GM12878 (cell line): ENCODE measurements around the gene PARP1. TPM values are rescaled to one million over a fixed set of nuclear protein-coding genes. Genes with fewer than 3 reads are reported as not detected.

Experiments used
- ATAC-seq: fragments of 200-7000 bp; cut with Tn5 transposase; 3 replicates; pipeline ENCODE4 v1.9.1; 2020; ENCODE audit warnings: mild to moderate bottlenecking, moderate library complexity
- BruUV-seq: library from RNA; stranded (reverse); fragments of 400-500 nt; replicated peaks from 2 replicates; lab custom pipeline; 2021; lab: Mats Ljungman, UMichigan
- CTCF ChIA-PET: fragments of 300-600 bp; sonication (Branson Sonifier 250); formaldehyde crosslinking; extraction: SDS; loops from one replicate; lab custom pipeline; 2021; ENCODE audit warnings: inconsistent platforms; lab: Yijun Ruan, JAX
- POLR2A ChIA-PET: fragments of 350-600 bp; formaldehyde crosslinking; extraction: SDS; loops from one replicate; lab custom pipeline; 2021; ENCODE audit warnings: inconsistent platforms; lab: Charles Lee
- RAD21 ChIA-PET: fragments of 300-600 bp; sonication (Branson Sonifier 250); formaldehyde crosslinking; loops from one replicate; lab custom pipeline; 2023; ENCODE audit warnings: antibody characterized with exemption; ENCODE audit not compliant: unreplicated experiment; lab: Charles Lee
- SMC1A ChIA-PET: fragments of 300-600 bp; sonication (Branson Sonifier 250); formaldehyde crosslinking; loops from one replicate; lab custom pipeline; 2023; ENCODE audit not compliant: unreplicated experiment, uncharacterized antibody; lab: Charles Lee
- DNase-seq: peaks from one replicate; pipeline ENCODE4 v3.0.0-alpha.2; 2011; ENCODE audit warnings: low read depth, low spot score
- FAIRE-seq: peaks from 3 replicates; lab custom pipeline; 2011; peaks lifted over from hg19 to GRCh38; lab: Jason Lieb, UNC
- H2AFZ ChIP-seq: 2 replicates; pipeline ENCODE4 v1.6.0; 2011; ENCODE audit warnings: low read depth, low read length, control low read depth; ENCODE audit not compliant: control insufficient read depth
- H3K27ac ChIP-seq: 2 replicates; pipeline ENCODE4 v1.5.1; 2011; ENCODE audit warnings: control low read depth; ENCODE audit not compliant: control insufficient read depth, insufficient read depth
- H3K27me3 ChIP-seq, 2 experiments: replicated peaks in 1 of 2; 2 replicates each; pipeline versions ENCODE4 v1.6.0 to v1.6.1; 2011; ENCODE audit warnings: low read length in 1 of 2; ENCODE audit not compliant: control insufficient read depth in 2 of 2, insufficient read depth in 2 of 2
- H3K36me3 ChIP-seq, 2 experiments: 2 replicates each; pipeline ENCODE4 v1.5.1; 2011; ENCODE audit warnings: low read length in 1 of 2; ENCODE audit not compliant: control insufficient read depth in 2 of 2, insufficient read depth in 2 of 2
- H3K4me1 ChIP-seq: 2 replicates; pipeline ENCODE4 v1.6.1; 2011; ENCODE audit warnings: mild to moderate bottlenecking, low read length, moderate library complexity, mixed read lengths; ENCODE audit not compliant: control insufficient read depth, insufficient read depth
- H3K4me2 ChIP-seq: 2 replicates; pipeline ENCODE4 v1.6.0; 2011; ENCODE audit warnings: control low read depth; ENCODE audit not compliant: control insufficient read depth, insufficient read depth
- H3K4me3 ChIP-seq: fragments of 200-600 bp; sonication (generic); 2 replicates; pipeline ENCODE4 v1.5.1; 2016
- H3K79me2 ChIP-seq: 2 replicates; pipeline ENCODE4 v1.6.0; 2011; ENCODE audit warnings: low read length; ENCODE audit not compliant: control insufficient read depth, insufficient read depth
- H3K9ac ChIP-seq: 2 replicates; pipeline ENCODE4 v1.8.0; 2011; ENCODE audit warnings: low read length, control low read depth, mixed read lengths; ENCODE audit not compliant: control insufficient read depth, insufficient read depth
- H3K9me3 ChIP-seq: replicated peaks from 3 replicates; pipeline ENCODE4 v1.5.1; 2011; ENCODE audit warnings: mild to moderate bottlenecking, low read length; ENCODE audit not compliant: control insufficient read depth, insufficient read depth
- H4K20me1 ChIP-seq: 2 replicates; pipeline ENCODE4 v1.6.0; 2011; ENCODE audit not compliant: control insufficient read depth, insufficient read depth
- POU2F2 ChIP-seq: IDR thresholded peaks from 3 replicates; pipeline ENCODE4 v1.6.1; 2011; ENCODE audit warnings: low read depth, mild to moderate bottlenecking, low read length, borderline replicate concordance
- RAD21 ChIP-seq: IDR thresholded peaks from 2 replicates; pipeline ENCODE4 v1.6.1; 2011; ENCODE audit warnings: mild to moderate bottlenecking, low read depth, low read length, moderate library complexity; ENCODE audit not compliant: insufficient read depth
- WGBS: methylation state at CpG from one replicate; pipeline ENCODE4 v1.1.6; 2016; ENCODE audit warnings: low lambda C conversion rate; ENCODE audit not compliant: insufficient replicate concordance, insufficient coverage; ENCODE audit errors: missing lambda C conversion rate; 5-methylcytosine and 5-hydroxymethylcytosine counted together
- in situ Hi-C: fragments of 300-500 bp; cut with MboI; formaldehyde crosslinking; loops from 9 replicates; pipeline ENCODE4 v1.14.3; 2018; ENCODE audit warnings: mixed read lengths
- intact Hi-C: fragments of 100-400 bp; cut with micrococcal nuclease; formaldehyde crosslinking; loops from one replicate; pipeline ENCODE4 v1.14.2; 2022; ENCODE audit not compliant: unreplicated experiment
- polyA plus RNA-seq, 11 experiments: library from polyadenylated mRNA; depleted of rRNA in 4 of 11; unstranded in 6 of 11; stranded (reverse) in 5 of 11; fragments of >200 nt; fragmentation: Nextera tagmentation in 4 of 11; fragmentation: Illumina TruSeq in 1 of 11; extraction: Ambion mirVana in 4 of 11; extraction: Trizol in 1 of 11; gene quantifications; 1 replicate in 1 of 11; 2 replicates in 10 of 11; pipeline versions ENCODE4 v1.2.1 to v1.2.3, GENCODE V29; 2011 to 2016; ENCODE audit warnings: inconsistent platforms in 2 of 11, missing spikeins in 2 of 11, low read depth in 1 of 11
- total RNA-seq, 4 experiments: library from RNA; depleted of rRNA in 3 of 4; stranded (reverse); fragments of >200 nt in 3 of 4; fragmentation: Illumina TruSeq in 1 of 4; extraction: Trizol in 1 of 4; gene quantifications; 2 replicates each; pipeline versions ENCODE4 v1.2.1 to v1.2.3, GENCODE V29; 2013 to 2021

Gene PARP1
- total and polyA plus RNA-seq, 10 of the 15 experiments (the other 5 are each of a cell fraction or from before 2014, with no cell fraction given): 113 to 287 (median 265) TPM

DNA sequence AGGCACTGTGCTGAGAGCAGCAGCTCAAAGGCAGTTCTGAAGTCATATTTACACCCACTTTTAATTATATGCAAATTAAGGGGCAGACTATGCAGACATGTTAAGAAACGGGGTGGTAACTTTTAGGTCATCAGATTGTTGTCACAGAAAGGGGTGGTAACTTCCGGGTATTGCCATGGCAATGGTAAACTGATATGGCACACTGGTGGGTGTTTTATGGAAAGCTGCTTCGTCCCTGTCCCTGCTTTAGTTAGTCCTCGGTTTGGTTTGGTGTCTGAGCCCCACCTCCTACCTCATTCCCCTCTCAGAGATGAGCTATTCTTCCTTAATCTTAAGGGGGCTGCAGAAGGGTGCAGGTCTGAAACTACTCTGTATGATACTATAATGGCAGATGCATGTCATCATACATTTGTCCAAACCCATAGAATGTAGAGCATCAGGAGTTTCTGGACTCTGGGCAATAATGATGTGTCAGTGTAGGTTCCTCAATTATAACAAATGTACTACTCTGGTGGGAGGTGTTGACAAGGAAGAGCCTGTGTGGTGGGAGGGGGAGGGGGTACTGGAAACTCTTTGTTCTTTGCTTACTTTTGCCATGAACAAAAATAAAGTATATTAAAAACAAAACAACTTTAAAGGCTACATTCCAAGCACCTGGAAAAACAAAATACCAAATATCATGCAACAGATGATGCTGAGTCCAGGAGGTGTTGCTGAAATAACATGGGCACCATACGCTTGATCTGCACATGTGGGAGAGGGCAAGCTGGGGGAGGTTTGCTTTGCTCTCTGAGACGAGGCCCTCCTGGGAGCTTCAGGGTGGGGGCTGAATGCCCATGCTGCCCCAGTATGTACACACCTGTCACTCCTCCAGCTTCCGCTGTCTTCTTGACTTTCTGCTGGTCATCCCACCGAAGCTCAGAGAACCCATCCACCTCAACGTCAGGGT lies 6.3 kb downstream of the PARP1 start:
- CTCF ChIA-PET: interaction anchor here (0.8 to 1.6 kb wide), 3 partner anchors 39 to 276 kb away, joined by 3 to 6 read pairs (median 3); no protein-coding TSS in a partner anchor
- TF ChIP-seq POU2F2 (peak; percentile 42; the same call in 1 of the 3 replicates), RAD21 (no peak)
- WGBS: 63% methylated on average over 9 of the region's 9 CpGs
- no peak overlapping the region for H3K9ac ChIP-seq
- no peaks in the 10 kb centered on the region for H3K27me3 ChIP-seq
- DNase-seq (no peak), ATAC-seq (peak; percentile 11), FAIRE-seq (no peak)
- H3K4me1 ChIP-seq: peaks cover 22% of the 10 kb centered on the region
- H3K27ac ChIP-seq: no peak overlapping the region
- RAD21 ChIA-PET: no interaction called here
- no peaks in the 10 kb centered on the region for H3K9me3 ChIP-seq
- peaks cover 72% of the 10 kb centered on the region for H3K79me2 ChIP-seq
- in situ Hi-C loops: no loop called here
- H2AFZ ChIP-seq: no peak overlapping the region
- H3K4me2 ChIP-seq: no peak overlapping the region
- SMC1A ChIA-PET: interaction anchor here (1.3 to 2.3 kb wide), 3 partner anchors 9 to 123 kb away, joined by 4 to 6 read pairs (median 4); no protein-coding TSS in a partner anchor
- H3K4me3 ChIP-seq: no peak overlapping the region
- POLR2A ChIA-PET: interaction anchor here (0.6 to 1.0 kb wide), 3 partner anchors 15 to 298 kb away, joined by 3 to 4 read pairs (median 3); no protein-coding TSS in a partner anchor
- BruUV-seq: no TSS peak
- intact Hi-C loops: loop anchor here (10.0 kb wide), 1 partner anchor 333 kb away; the partner anchor contains the start of gene ITPKB
- H3K36me3 ChIP-seq: peaks cover 15 to 22% of the 10 kb centered on the region in 2 experiments
- H4K20me1 ChIP-seq: no peaks in the 10 kb centered on the region
